ENCODE results near the gene PRAMEF25.
"Not testable (repeated sequence)": the region's sequence is repeated elsewhere in the genome, so short reads cannot be mapped to it uniquely, and the experiment has no call there.

Gene PRAMEF25

DNA sequence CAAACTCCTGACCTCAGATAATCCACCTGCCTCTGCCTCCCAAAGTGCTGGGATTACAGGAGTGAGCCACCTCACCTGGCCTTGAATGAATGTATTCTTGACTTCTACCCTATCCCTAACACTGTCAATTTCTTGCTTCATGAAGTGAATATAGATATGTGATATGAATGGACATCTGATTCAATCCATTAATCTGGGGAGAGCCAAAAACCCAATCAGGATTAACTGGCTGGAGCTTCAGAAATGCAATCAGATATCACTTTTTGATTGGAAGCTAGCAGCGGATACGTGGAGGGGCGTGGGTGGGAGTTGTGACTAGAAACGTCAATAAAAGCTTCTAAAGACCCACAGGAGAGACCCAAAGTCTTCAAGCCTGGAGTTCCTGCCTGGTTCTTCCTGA, at the start of gene PRAMEF25:
TSS of gene PRAMEF25 (plus strand) at position 301 of the 400 bp plus-strand sequence. CDS start 2,920 bp downstream, outside the sequence.
- not testable (repeated sequence) for H3K4me3 ChIP-seq (ENCODE audit: control insufficient read depth, low read depth, low read length); DNase-seq (ENCODE audit: low read depth)

DNA sequence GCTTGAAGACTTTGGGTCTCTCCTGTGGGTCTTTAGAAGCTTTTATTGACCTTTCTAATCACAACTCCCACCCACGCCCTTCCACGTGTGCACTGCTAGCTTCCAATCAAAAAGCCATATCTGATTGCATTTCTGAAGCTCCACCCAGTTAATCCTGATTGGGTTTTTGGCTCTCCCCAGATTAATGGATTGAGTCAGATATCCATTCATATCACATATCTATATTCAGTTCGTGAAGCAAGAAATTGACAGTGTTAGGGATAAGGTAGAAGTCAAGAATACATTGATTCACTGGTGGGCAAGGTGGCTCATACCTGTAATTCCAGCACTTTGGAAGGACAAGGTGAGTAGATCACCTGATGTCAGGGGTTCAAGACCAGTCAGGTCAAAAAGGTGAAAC, 14.1 kb upstream of the PRAMEF25 start, which contains the start of gene PRAMEF27:
TSS of gene PRAMEF27 (minus strand) at position 101 of the 400 bp plus-strand sequence. CDS start 2,916 bp downstream, outside the sequence.
- DNase-seq (ENCODE audit: low read depth); H3K4me3 ChIP-seq (ENCODE audit: control insufficient read depth, low read depth, low read length): not testable (repeated sequence)

DNA sequence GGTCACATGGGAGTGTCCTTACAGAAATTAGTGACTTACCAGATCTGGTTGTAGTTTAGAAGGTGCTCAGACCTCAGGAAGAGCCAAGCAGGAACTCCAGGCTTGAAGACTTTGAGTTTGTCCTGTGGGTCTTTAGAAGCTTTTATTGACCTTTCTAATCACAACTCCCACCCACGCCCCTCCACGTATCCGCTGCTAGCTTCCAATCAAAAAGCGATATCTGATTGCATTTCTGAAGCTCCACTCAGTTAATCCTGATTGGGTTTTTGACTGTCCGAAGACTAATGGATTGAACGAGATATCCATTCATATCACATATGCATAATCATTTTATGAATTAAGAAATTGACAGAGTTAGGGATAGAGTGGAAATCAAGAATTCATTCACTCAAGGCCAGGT, 46.2 kb downstream of the PRAMEF25 start, which contains the start of gene HNRNPCL2:
TSS of gene HNRNPCL2 (minus strand) at position 101 of the 400 bp plus-strand sequence. CDS start 454 bp downstream, outside the sequence.
- not testable (repeated sequence) for H3K4me3 ChIP-seq (ENCODE audit: control insufficient read depth, low read depth, low read length); DNase-seq (ENCODE audit: low read depth)

Data from AG09309 (cell line).